DMS 273 treated with DMSO at 0.1 percent for 48 hours (cell line): ENCODE data around the gene NR6A1.

Experiments
- DNase-seq: peaks from one replicate; lab custom pipeline; 2025; lab: John Stamatoyannopoulos, UW

NR6A1 gene

GRCh38 chr9:124470726-124471125 lies 300.4 kb downstream of the NR6A1 start:
- no peak for DNase-seq

- no peak for DNase-seq
Observed at GRCh38 chr9:124470306-124470705, 300.8 kb downstream of the NR6A1 start.

GRCh38 chr9:124469011-124469832 lies 301.9 kb downstream of the NR6A1 start:
- no peak for DNase-seq

- DNase-seq, result no peak
Observed at GRCh38 chr9:124468061-124468740, 302.9 kb downstream of the NR6A1 start.

GRCh38 chr9:124467410-124468060 lies 303.6 kb downstream of the NR6A1 start:
- DNase-seq, result no peak
